Right lobe of liver (tissue), 4 donors: ENCODE data around the gene TAF12.

ENCODE experiments used
- POLR2A ChIP-seq: fragments of 450-650 bp; IDR thresholded peaks from one replicate; pipeline ENCODE4 v1.6.1; 2017; ENCODE audit warnings: antibody characterized with exemption, mild to moderate bottlenecking
- TF ChIP-seq, protein P1 (sequence below), 4 donors: fragments of 200-600 bp in 3 of 4; fragments of 450-650 bp in 1 of 4; IDR thresholded peaks; one replicate each; pipeline versions ENCODE4 v1.5.1 to v1.8.0; 2016 to 2022; ENCODE audit warnings: antibody characterized with exemption in 4 of 4, mild to moderate bottlenecking in 2 of 4
- donor health status: DM: no; HTN: no; CAD: no.
- donor health status: DM: no; HTN: no; CAD: no.
- donor health status: DM: no; HTN: yes; CAD: no.

GRCh38 chr1:28648008-28648473, 5.2 kb upstream of the TAF12 start:
- TF ChIP-seq, protein P1, sequence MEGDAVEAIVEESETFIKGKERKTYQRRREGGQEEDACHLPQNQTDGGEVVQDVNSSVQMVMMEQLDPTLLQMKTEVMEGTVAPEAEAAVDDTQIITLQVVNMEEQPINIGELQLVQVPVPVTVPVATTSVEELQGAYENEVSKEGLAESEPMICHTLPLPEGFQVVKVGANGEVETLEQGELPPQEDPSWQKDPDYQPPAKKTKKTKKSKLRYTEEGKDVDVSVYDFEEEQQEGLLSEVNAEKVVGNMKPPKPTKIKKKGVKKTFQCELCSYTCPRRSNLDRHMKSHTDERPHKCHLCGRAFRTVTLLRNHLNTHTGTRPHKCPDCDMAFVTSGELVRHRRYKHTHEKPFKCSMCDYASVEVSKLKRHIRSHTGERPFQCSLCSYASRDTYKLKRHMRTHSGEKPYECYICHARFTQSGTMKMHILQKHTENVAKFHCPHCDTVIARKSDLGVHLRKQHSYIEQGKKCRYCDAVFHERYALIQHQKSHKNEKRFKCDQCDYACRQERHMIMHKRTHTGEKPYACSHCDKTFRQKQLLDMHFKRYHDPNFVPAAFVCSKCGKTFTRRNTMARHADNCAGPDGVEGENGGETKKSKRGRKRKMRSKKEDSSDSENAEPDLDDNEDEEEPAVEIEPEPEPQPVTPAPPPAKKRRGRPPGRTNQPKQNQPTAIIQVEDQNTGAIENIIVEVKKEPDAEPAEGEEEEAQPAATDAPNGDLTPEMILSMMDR (IDR thresholded peaks at IDR 0.05), result no peak
- TF ChIP-seq POLR2A, result no peak
